ENCODE data around the gene FZD4. TPM values are rescaled to one million over a fixed set of nuclear protein-coding genes. Genes with fewer than 3 reads are reported as not detected.

Gene FZD4
- total RNA-seq, 1 experiment from 2014 or later: 1.8 TPM

GRCh38 chr11:86991341-86991740 lies 36.1 kb upstream of the FZD4 start:
- no peaks in the 10 kb centered on the region for H3K27me3 ChIP-seq (ENCODE audit: low read length)
- no peak overlapping the region for H3K4me2 ChIP-seq (ENCODE audit: low read depth, low read length, poor library complexity, severe bottlenecking)
- H3K79me2 ChIP-seq (ENCODE audit: low read length): no peaks in the 10 kb centered on the region
- H3K27ac ChIP-seq (ENCODE audit: low read length): no peak overlapping the region
- H3K4me1 ChIP-seq (ENCODE audit: low read length): peaks cover 27% of the 10 kb centered on the region
- no peak overlapping the region for H3K4me3 ChIP-seq (ENCODE audit: low read length)
- H3K36me3 ChIP-seq (ENCODE audit: insufficient read depth, low read length): no peaks in the 10 kb centered on the region
- H3K9ac ChIP-seq (ENCODE audit: low read length): no peak overlapping the region
- H3K9me3 ChIP-seq (ENCODE audit: low read length): no peaks in the 10 kb centered on the region
- H4K20me1 ChIP-seq (ENCODE audit: insufficient read depth, low read depth, low read length): no peaks in the 10 kb centered on the region
- H2AFZ ChIP-seq (ENCODE audit: low read length): no peak overlapping the region
- DNase-seq: no peak
- no peaks in the 10 kb centered on the region for H3K9me2 ChIP-seq (replicated peaks; ENCODE audit: insufficient read depth, low read length)

GRCh38 chr11:86990515-86990914 lies 35.3 kb upstream of the FZD4 start:
- Histone ChIP-seq H2AFZ (ENCODE audit: low read length) (no peak overlapping the region), H3K27me3 (ENCODE audit: low read length) (no peaks in the 10 kb centered on the region), H3K9me3 (ENCODE audit: low read length) (no peaks in the 10 kb centered on the region), H3K36me3 (ENCODE audit: insufficient read depth, low read length) (no peaks in the 10 kb centered on the region), H3K9me2 (replicated peaks; ENCODE audit: insufficient read depth, low read length) (no peaks in the 10 kb centered on the region), H3K4me2 (ENCODE audit: low read depth, low read length, poor library complexity, severe bottlenecking) (no peak overlapping the region), H3K27ac (ENCODE audit: low read length) (no peak overlapping the region), H3K4me1 (ENCODE audit: low read length) (peaks cover 27% of the 10 kb centered on the region), H3K4me3 (ENCODE audit: low read length) (no peak overlapping the region), H3K79me2 (ENCODE audit: low read length) (no peaks in the 10 kb centered on the region), H4K20me1 (ENCODE audit: insufficient read depth, low read depth, low read length) (no peaks in the 10 kb centered on the region), H3K9ac (ENCODE audit: low read length) (no peak overlapping the region)
- DNase-seq: no peak

- Histone ChIP-seq H2AFZ (ENCODE audit: low read length) (no peak overlapping the region), H3K9me3 (ENCODE audit: low read length) (no peaks in the 10 kb centered on the region), H3K4me3 (ENCODE audit: low read length) (no peak overlapping the region), H3K4me2 (ENCODE audit: low read depth, low read length, poor library complexity, severe bottlenecking) (no peak overlapping the region), H3K9me2 (replicated peaks; ENCODE audit: insufficient read depth, low read length) (no peaks in the 10 kb centered on the region), H3K27ac (ENCODE audit: low read length) (no peak overlapping the region), H3K79me2 (ENCODE audit: low read length) (no peaks in the 10 kb centered on the region), H3K36me3 (ENCODE audit: insufficient read depth, low read length) (no peaks in the 10 kb centered on the region), H3K27me3 (ENCODE audit: low read length) (no peaks in the 10 kb centered on the region), H4K20me1 (ENCODE audit: insufficient read depth, low read depth, low read length) (no peaks in the 10 kb centered on the region), H3K9ac (ENCODE audit: low read length) (no peak overlapping the region), H3K4me1 (ENCODE audit: low read length) (peaks cover 27% of the 10 kb centered on the region)
- no peak for DNase-seq
Measured at GRCh38 chr11:86990031-86990430, 34.8 kb upstream of the FZD4 start.

GRCh38 chr11:86988351-86988881 lies 33.2 kb upstream of the FZD4 start:
- no peak overlapping the region for H3K9ac ChIP-seq (ENCODE audit: low read length)
- no peak for DNase-seq

GRCh38 chr11:86987679-86988078 lies 32.5 kb upstream of the FZD4 start:
- Histone ChIP-seq H3K27ac (ENCODE audit: low read length) (no peak overlapping the region), H2AFZ (ENCODE audit: low read length) (no peak overlapping the region), H3K4me1 (ENCODE audit: low read length) (peaks cover 17% of the 10 kb centered on the region), H3K9me3 (ENCODE audit: low read length) (no peaks in the 10 kb centered on the region), H3K4me3 (ENCODE audit: low read length) (no peak overlapping the region), H4K20me1 (ENCODE audit: insufficient read depth, low read depth, low read length) (no peaks in the 10 kb centered on the region), H3K27me3 (ENCODE audit: low read length) (no peaks in the 10 kb centered on the region), H3K9ac (ENCODE audit: low read length) (no peak overlapping the region), H3K79me2 (ENCODE audit: low read length) (no peaks in the 10 kb centered on the region), H3K9me2 (replicated peaks; ENCODE audit: insufficient read depth, low read length) (no peaks in the 10 kb centered on the region), H3K4me2 (ENCODE audit: low read depth, low read length, poor library complexity, severe bottlenecking) (no peak overlapping the region), H3K36me3 (ENCODE audit: insufficient read depth, low read length) (no peaks in the 10 kb centered on the region)
- no peak for DNase-seq

More at GRCh38 chr11:86988351-86988881, 33.2 kb upstream of the FZD4 start:
- Histone ChIP-seq H3K27ac (ENCODE audit: low read length) (no peak overlapping the region), H3K4me3 (ENCODE audit: low read length) (no peak overlapping the region), H3K9me3 (ENCODE audit: low read length) (no peaks in the 10 kb centered on the region), H3K27me3 (ENCODE audit: low read length) (no peaks in the 10 kb centered on the region), H3K79me2 (ENCODE audit: low read length) (no peaks in the 10 kb centered on the region), H4K20me1 (ENCODE audit: insufficient read depth, low read depth, low read length) (no peaks in the 10 kb centered on the region), H3K4me2 (ENCODE audit: low read depth, low read length, poor library complexity, severe bottlenecking) (no peak overlapping the region), H2AFZ (ENCODE audit: low read length) (no peak overlapping the region), H3K4me1 (ENCODE audit: low read length) (peaks cover 24% of the 10 kb centered on the region), H3K9me2 (replicated peaks; ENCODE audit: insufficient read depth, low read length) (no peaks in the 10 kb centered on the region), H3K36me3 (ENCODE audit: insufficient read depth, low read length) (no peaks in the 10 kb centered on the region)

- H4K20me1 ChIP-seq (ENCODE audit: insufficient read depth, low read depth, low read length): no peaks in the 10 kb centered on the region
- no peak overlapping the region for H3K4me2 ChIP-seq (ENCODE audit: low read depth, low read length, poor library complexity, severe bottlenecking)
Measured at GRCh38 chr11:86984701-86985100, 29.5 kb upstream of the FZD4 start.

GRCh38 chr11:86983021-86983488 lies 27.9 kb upstream of the FZD4 start:
- no peak overlapping the region for H3K4me2 ChIP-seq (ENCODE audit: low read depth, low read length, poor library complexity, severe bottlenecking)
- H3K9me2 ChIP-seq (replicated peaks; ENCODE audit: insufficient read depth, low read length): no peaks in the 10 kb centered on the region
- DNase-seq: no peak
- no peaks in the 10 kb centered on the region for H3K9me3 ChIP-seq (ENCODE audit: low read length)
- no peak overlapping the region for H3K27ac ChIP-seq (ENCODE audit: low read length)
- no peak overlapping the region for H3K4me3 ChIP-seq (ENCODE audit: low read length)
- 0 out of 2 replicates have a peak overlapping the region, but pooled peaks have one; percentile 8 for H2AFZ ChIP-seq (ENCODE audit: low read length)
- H3K36me3 ChIP-seq (ENCODE audit: insufficient read depth, low read length): no peaks in the 10 kb centered on the region
- H3K9ac ChIP-seq (ENCODE audit: low read length): no peak overlapping the region
- H3K27me3 ChIP-seq (ENCODE audit: low read length): no peaks in the 10 kb centered on the region
- H3K4me1 ChIP-seq (ENCODE audit: low read length): no peaks in the 10 kb centered on the region
- no peaks in the 10 kb centered on the region for H3K79me2 ChIP-seq (ENCODE audit: low read length)
- no peaks in the 10 kb centered on the region for H4K20me1 ChIP-seq (ENCODE audit: insufficient read depth, low read depth, low read length)

More at GRCh38 chr11:86984701-86985100, 29.5 kb upstream of the FZD4 start:
- Histone ChIP-seq H3K27me3 (ENCODE audit: low read length) (no peaks in the 10 kb centered on the region), H3K9me3 (ENCODE audit: low read length) (no peaks in the 10 kb centered on the region), H3K4me3 (ENCODE audit: low read length) (no peak overlapping the region), H2AFZ (ENCODE audit: low read length) (no peak overlapping the region), H3K4me1 (ENCODE audit: low read length) (peaks cover 1% of the 10 kb centered on the region; the same call in 1 of the 2 replicates), H3K9ac (ENCODE audit: low read length) (no peak overlapping the region), H3K36me3 (ENCODE audit: insufficient read depth, low read length) (no peaks in the 10 kb centered on the region), H3K27ac (ENCODE audit: low read length) (no peak overlapping the region), H3K9me2 (replicated peaks; ENCODE audit: insufficient read depth, low read length) (no peaks in the 10 kb centered on the region), H3K79me2 (ENCODE audit: low read length) (no peaks in the 10 kb centered on the region)
- no peak for DNase-seq

GRCh38 chr11:86981777-86982540 lies 26.8 kb upstream of the FZD4 start:
- Histone ChIP-seq H3K4me2 (ENCODE audit: low read depth, low read length, poor library complexity, severe bottlenecking) (no peak overlapping the region), H3K27me3 (ENCODE audit: low read length) (no peaks in the 10 kb centered on the region)

More at GRCh38 chr11:86981777-86982540, 26.8 kb upstream of the FZD4 start:
- Histone ChIP-seq H3K36me3 (ENCODE audit: insufficient read depth, low read length) (no peaks in the 10 kb centered on the region), H4K20me1 (ENCODE audit: insufficient read depth, low read depth, low read length) (no peaks in the 10 kb centered on the region), H3K4me3 (ENCODE audit: low read length) (no peak overlapping the region), H2AFZ (ENCODE audit: low read length) (0 out of 2 replicates have a peak overlapping the region, but pooled peaks have one; percentile 8), H3K9ac (ENCODE audit: low read length) (no peak overlapping the region), H3K79me2 (ENCODE audit: low read length) (no peaks in the 10 kb centered on the region), H3K9me2 (replicated peaks; ENCODE audit: insufficient read depth, low read length) (no peaks in the 10 kb centered on the region), H3K27ac (ENCODE audit: low read length) (no peak overlapping the region), H3K4me1 (ENCODE audit: low read length) (no peaks in the 10 kb centered on the region), H3K9me3 (ENCODE audit: low read length) (no peaks in the 10 kb centered on the region)
- DNase-seq: no peak

Measured in Karpas-422 (cell line).